PFSK-1 (cell line): ENCODE data around the gene ADAMTS13.

Experiments
- POLR2AphosphoS5 ChIP-seq: IDR thresholded peaks from 2 replicates; pipeline ENCODE4 v1.6.1; 2012; ENCODE audit warnings: low read depth, mild to moderate bottlenecking, control low read depth, low read length, moderate library complexity
- TF ChIP-seq, protein P1 (sequence below), 2 experiments: IDR thresholded peaks; 2 replicates each; pipeline versions ENCODE4 v1.6.1 to v1.8.0; 2011 to 2012; ENCODE audit warnings: low read depth in 2 of 2, low read length in 2 of 2, control low read depth in 1 of 2, inconsistent platforms in 1 of 2, mild to moderate bottlenecking in 1 of 2, moderate library complexity in 1 of 2; ENCODE audit not compliant: insufficient read depth in 1 of 2

DNA sequence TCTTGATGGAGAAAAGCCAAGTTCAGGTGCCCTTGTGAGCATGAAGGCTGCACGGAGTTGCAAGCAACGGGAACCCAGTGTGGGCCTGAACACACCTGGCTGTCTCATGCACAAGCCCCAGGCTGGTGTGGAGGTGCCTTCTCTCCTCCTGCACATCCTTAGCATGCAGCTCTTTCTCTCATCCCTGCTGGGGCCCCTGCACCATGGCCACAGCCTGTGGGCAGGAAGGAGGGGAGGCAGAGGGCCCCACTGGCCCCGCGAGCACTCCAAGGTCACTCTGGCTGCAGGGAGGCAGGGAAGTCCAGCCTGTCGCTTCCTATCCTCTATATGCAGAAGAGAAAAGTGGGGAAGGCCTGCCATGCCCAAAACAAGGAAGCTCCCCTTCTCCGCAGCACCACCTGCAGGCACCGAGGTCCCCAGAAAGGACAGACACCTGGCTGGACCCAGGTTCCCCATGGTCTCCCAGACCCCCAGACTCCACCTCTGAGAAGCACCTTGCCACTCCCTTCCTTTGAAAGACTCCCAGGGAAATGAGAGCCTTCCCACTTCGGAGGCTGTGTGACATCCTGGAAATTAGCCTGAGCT lies 27.4 kb upstream of the ADAMTS13 start:
- no peak for TF ChIP-seq POLR2AphosphoS5
- TF ChIP-seq, protein P1, sequence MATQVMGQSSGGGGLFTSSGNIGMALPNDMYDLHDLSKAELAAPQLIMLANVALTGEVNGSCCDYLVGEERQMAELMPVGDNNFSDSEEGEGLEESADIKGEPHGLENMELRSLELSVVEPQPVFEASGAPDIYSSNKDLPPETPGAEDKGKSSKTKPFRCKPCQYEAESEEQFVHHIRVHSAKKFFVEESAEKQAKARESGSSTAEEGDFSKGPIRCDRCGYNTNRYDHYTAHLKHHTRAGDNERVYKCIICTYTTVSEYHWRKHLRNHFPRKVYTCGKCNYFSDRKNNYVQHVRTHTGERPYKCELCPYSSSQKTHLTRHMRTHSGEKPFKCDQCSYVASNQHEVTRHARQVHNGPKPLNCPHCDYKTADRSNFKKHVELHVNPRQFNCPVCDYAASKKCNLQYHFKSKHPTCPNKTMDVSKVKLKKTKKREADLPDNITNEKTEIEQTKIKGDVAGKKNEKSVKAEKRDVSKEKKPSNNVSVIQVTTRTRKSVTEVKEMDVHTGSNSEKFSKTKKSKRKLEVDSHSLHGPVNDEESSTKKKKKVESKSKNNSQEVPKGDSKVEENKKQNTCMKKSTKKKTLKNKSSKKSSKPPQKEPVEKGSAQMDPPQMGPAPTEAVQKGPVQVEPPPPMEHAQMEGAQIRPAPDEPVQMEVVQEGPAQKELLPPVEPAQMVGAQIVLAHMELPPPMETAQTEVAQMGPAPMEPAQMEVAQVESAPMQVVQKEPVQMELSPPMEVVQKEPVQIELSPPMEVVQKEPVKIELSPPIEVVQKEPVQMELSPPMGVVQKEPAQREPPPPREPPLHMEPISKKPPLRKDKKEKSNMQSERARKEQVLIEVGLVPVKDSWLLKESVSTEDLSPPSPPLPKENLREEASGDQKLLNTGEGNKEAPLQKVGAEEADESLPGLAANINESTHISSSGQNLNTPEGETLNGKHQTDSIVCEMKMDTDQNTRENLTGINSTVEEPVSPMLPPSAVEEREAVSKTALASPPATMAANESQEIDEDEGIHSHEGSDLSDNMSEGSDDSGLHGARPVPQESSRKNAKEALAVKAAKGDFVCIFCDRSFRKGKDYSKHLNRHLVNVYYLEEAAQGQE (IDR thresholded peaks at IDR 0.05; ENCODE audit: insufficient read depth in 1 of 2, low read depth in 2 of 2, low read length in 2 of 2), result no peak
